HFFc6 (cell line): ENCODE results near the gene ABHD5. TPM values are rescaled to one million over a fixed set of nuclear protein-coding genes. Genes with fewer than 3 reads are reported as not detected.

ENCODE experiments used
- DNase-seq: peaks from one replicate; pipeline ENCODE4 v3.0.0-alpha.2; 2018
- H3K27ac Mint-ChIP-seq: 2 replicates; pipeline ENCODE4 v1.8.0; 2020; ENCODE audit warnings: mild to moderate bottlenecking, mixed read lengths
- H3K27me3 Mint-ChIP-seq: 2 replicates; pipeline ENCODE4 v1.8.0; 2021; ENCODE audit warnings: mild to moderate bottlenecking, moderate library complexity, mixed read lengths; ENCODE audit not compliant: insufficient read depth
- H3K36me3 Mint-ChIP-seq: 2 replicates; pipeline ENCODE4 v1.8.0; 2021; ENCODE audit warnings: low read depth, mixed read lengths
- H3K4me1 Mint-ChIP-seq: 2 replicates; pipeline ENCODE4 v1.8.0; 2020; ENCODE audit warnings: low read depth, mixed read lengths
- H3K4me3 Mint-ChIP-seq: 2 replicates; pipeline ENCODE4 v1.8.0; 2020; ENCODE audit warnings: mild to moderate bottlenecking, moderate library complexity, mixed read lengths
- H3K9me3 Mint-ChIP-seq: 2 replicates; pipeline ENCODE4 v1.8.0; 2020; ENCODE audit warnings: mild to moderate bottlenecking, mixed read lengths
- total RNA-seq, 6 experiments: library from RNA; stranded (reverse); fragmentation: NEBNext Ultra II Directional; extraction: Animal tissue kit (Norgen Biotek cat#: 25700); gene quantifications; 2 replicates in 1 of 6; 3 replicates in 5 of 6; pipeline ENCODE4 v1.2.3, GENCODE V29; 2021
- TF ChIP-seq, protein P1 (sequence below): fragments of 200-600 bp; sonication (generic); IDR thresholded peaks from 2 replicates; pipeline ENCODE4 v1.5.0; 2021; ENCODE audit warnings: antibody characterized with exemption, mild to moderate bottlenecking

The ABHD5 gene
- total RNA-seq, 6 experiments from 2014 or later, result 16.0 to 25.8 (median 18.1) TPM

GRCh38 chr3:43728476-43728875 lies 37.7 kb downstream of the ABHD5 start:
- Mint-ChIP-seq H3K36me3 (peaks cover 9% of the 10 kb centered on the region), H3K4me1 (peaks cover 33% of the 10 kb centered on the region), H3K27me3 (no peaks in the 10 kb centered on the region; the same call in 1 of the 2 replicates), H3K27ac (no peak overlapping the region), H3K4me3 (no peak overlapping the region), H3K9me3 (no peaks in the 10 kb centered on the region)
- no peak for DNase-seq
- TF ChIP-seq, protein P1, sequence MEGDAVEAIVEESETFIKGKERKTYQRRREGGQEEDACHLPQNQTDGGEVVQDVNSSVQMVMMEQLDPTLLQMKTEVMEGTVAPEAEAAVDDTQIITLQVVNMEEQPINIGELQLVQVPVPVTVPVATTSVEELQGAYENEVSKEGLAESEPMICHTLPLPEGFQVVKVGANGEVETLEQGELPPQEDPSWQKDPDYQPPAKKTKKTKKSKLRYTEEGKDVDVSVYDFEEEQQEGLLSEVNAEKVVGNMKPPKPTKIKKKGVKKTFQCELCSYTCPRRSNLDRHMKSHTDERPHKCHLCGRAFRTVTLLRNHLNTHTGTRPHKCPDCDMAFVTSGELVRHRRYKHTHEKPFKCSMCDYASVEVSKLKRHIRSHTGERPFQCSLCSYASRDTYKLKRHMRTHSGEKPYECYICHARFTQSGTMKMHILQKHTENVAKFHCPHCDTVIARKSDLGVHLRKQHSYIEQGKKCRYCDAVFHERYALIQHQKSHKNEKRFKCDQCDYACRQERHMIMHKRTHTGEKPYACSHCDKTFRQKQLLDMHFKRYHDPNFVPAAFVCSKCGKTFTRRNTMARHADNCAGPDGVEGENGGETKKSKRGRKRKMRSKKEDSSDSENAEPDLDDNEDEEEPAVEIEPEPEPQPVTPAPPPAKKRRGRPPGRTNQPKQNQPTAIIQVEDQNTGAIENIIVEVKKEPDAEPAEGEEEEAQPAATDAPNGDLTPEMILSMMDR, result no peak

- H3K9me3 Mint-ChIP-seq, result no peaks in the 10 kb centered on the region
- H3K4me1 Mint-ChIP-seq, result peaks cover 38% of the 10 kb centered on the region
- H3K27me3 Mint-ChIP-seq, result no peaks in the 10 kb centered on the region; the same call in 1 of the 2 replicates
- peaks cover 8% of the 10 kb centered on the region for H3K36me3 Mint-ChIP-seq
- TF ChIP-seq, protein P1, result no peak
- H3K27ac Mint-ChIP-seq, result no peak overlapping the region
- H3K4me3 Mint-ChIP-seq, result no peak overlapping the region
- no peak for DNase-seq
Observed at GRCh38 chr3:43728947-43729346, 38.2 kb downstream of the ABHD5 start.

DNA sequence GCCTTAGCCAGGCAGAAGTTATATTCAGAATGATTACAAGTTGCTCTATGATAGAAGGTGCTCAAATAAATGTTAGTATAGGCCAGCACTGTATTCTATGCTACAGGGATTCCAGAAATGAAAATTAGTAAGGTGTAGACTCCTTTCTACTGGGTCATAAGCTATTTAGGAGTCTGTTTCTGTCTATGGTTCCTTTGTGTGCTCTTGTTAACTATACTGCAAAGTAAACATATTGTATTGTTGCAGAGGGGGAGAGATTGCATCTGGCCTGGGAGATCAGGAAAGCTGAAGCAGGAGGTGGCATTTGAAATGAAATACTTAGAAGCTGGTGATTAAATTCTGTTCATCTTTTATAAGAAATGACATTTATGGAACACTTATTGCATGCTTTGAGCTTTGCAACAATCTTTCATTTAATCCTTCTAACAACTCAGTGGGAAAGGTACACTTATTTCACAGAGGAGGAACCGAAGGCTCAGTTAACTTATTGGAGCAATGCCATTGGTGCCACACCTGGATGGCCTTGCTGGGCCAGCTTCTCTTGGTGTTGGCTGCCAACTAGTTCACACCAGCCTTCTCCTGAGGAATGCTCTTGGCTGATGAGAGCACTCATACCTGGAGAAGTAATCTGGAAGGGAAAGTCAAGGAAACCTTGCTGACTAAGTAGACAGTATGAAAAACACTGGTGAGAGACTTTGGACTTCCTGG lies 39.1 kb downstream of the ABHD5 start:
- no peak for DNase-seq
- Mint-ChIP-seq H3K9me3 (no peaks in the 10 kb centered on the region), H3K27me3 (no peaks in the 10 kb centered on the region; the same call in 1 of the 2 replicates), H3K4me1 (peaks cover 47% of the 10 kb centered on the region), H3K27ac (no peak overlapping the region), H3K36me3 (peaks cover 4% of the 10 kb centered on the region), H3K4me3 (no peak overlapping the region)
- TF ChIP-seq, protein P1, result no peak

- H3K4me3 Mint-ChIP-seq, result no peak overlapping the region
- peaks cover 2% of the 10 kb centered on the region; the same call in 1 of the 2 replicates for H3K27me3 Mint-ChIP-seq
- TF ChIP-seq, protein P1, result no peak
- peaks cover 60% of the 10 kb centered on the region for H3K4me1 Mint-ChIP-seq
- H3K27ac Mint-ChIP-seq, result peak overlapping the region; percentile 55; the same call in 1 of the 2 replicates
- H3K9me3 Mint-ChIP-seq, result no peaks in the 10 kb centered on the region
- no peak for DNase-seq
- H3K36me3 Mint-ChIP-seq, result peaks cover 2% of the 10 kb centered on the region
Observed at GRCh38 chr3:43732747-43733425, 42.1 kb downstream of the ABHD5 start.

DNA sequence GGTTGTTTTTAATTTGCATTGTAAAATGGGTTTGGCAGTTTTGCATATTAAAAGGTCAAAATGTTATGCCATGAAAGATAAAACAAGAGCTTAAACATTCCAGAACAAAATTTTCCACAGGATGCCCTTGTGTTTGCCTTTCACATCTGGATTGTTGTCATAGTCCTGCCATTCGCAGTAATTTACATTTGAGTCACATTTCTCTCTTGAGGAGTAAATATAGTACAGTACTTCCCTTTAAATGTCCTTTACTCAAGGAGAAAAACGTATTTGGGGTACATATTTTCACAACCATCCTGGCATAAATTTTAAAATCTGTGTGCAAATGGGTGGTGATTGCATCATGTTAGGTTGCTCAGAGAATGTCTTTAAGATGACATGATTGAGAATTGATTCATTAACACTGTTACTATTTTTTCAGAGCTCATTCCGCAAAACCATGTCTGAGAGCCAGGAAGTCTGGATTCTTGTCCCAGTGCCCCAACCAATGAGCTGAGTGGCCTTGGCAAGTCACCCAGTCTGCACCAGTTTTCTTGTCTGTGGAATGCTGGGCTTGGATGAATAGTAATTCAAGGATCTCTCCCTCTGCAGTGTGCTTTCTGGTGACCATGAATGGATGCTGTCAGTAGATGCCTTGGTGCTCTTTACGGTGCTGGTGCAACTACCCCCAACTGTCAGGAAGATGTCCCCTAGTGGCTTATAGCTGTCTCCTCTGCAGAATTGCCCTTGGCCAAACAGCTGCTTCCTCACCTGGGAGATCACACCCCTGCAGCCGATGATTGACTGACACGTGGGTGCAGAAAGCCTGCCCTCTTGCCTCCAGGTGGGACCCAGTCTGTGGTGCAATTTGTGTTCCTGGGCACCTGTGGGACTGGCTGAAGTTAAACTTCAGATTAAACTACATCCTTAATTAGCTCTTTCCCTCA lies 43.0 kb downstream of the ABHD5 start:
- DNase-seq, result peak; percentile 73
- TF ChIP-seq, protein P1, result peak; percentile 31; the same call in 1 of the 2 replicates
- no peaks in the 10 kb centered on the region for H3K36me3 Mint-ChIP-seq
- H3K27ac Mint-ChIP-seq, result peak overlapping the region; percentile 55
- peaks cover 2% of the 10 kb centered on the region; the same call in 1 of the 2 replicates for H3K27me3 Mint-ChIP-seq
- H3K4me1 Mint-ChIP-seq, result peaks cover 61% of the 10 kb centered on the region
- H3K4me3 Mint-ChIP-seq, result peak overlapping the region; percentile 44
- H3K9me3 Mint-ChIP-seq, result no peaks in the 10 kb centered on the region
